GM12875 (cell line): ENCODE results near the gene CABP4.

Experiments
- H3K4me3 ChIP-seq: one replicate; pipeline ENCODE4 v1.5.1; 2011; ENCODE audit warnings: low read depth, low read length, control low read depth
- TF ChIP-seq, protein P1 (sequence below): IDR thresholded peaks from 2 replicates; pipeline ENCODE4 v1.5.1; 2011; ENCODE audit warnings: low read depth, mild to moderate bottlenecking, control low read depth, inconsistent platforms, low read length, moderate library complexity, borderline replicate concordance; ENCODE audit not compliant: insufficient read depth

The CABP4 gene

GRCh38 chr11:67428052-67429001, 26.8 kb upstream of the CABP4 start, which contains the start of gene RPS6KB2:
Gene RPS6KB2, plus strand, starts transcription at chr11:67428494. Its CDS starts 52 bp downstream, at chr11:67428546.
- H3K4me3 ChIP-seq, result peak within 1 kb of the TSS; percentile 97
- TF ChIP-seq, protein P1, sequence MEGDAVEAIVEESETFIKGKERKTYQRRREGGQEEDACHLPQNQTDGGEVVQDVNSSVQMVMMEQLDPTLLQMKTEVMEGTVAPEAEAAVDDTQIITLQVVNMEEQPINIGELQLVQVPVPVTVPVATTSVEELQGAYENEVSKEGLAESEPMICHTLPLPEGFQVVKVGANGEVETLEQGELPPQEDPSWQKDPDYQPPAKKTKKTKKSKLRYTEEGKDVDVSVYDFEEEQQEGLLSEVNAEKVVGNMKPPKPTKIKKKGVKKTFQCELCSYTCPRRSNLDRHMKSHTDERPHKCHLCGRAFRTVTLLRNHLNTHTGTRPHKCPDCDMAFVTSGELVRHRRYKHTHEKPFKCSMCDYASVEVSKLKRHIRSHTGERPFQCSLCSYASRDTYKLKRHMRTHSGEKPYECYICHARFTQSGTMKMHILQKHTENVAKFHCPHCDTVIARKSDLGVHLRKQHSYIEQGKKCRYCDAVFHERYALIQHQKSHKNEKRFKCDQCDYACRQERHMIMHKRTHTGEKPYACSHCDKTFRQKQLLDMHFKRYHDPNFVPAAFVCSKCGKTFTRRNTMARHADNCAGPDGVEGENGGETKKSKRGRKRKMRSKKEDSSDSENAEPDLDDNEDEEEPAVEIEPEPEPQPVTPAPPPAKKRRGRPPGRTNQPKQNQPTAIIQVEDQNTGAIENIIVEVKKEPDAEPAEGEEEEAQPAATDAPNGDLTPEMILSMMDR, result no peak

- TF ChIP-seq, protein P1, result no peak
- H3K4me3 ChIP-seq, result peak overlapping the region; percentile 97
These were observed 26.0 kb upstream of the CABP4 start for GRCh38 chr11:67429038-67429668.

GRCh38 chr11:67429722-67430121, 25.4 kb upstream of the CABP4 start:
- H3K4me3 ChIP-seq, result no peak overlapping the region
- TF ChIP-seq, protein P1, result no peak

GRCh38 chr11:67431346-67432249, 23.6 kb upstream of the CABP4 start:
- H3K4me3 ChIP-seq, result no peak overlapping the region
- TF ChIP-seq, protein P1, result no peak

DNA sequence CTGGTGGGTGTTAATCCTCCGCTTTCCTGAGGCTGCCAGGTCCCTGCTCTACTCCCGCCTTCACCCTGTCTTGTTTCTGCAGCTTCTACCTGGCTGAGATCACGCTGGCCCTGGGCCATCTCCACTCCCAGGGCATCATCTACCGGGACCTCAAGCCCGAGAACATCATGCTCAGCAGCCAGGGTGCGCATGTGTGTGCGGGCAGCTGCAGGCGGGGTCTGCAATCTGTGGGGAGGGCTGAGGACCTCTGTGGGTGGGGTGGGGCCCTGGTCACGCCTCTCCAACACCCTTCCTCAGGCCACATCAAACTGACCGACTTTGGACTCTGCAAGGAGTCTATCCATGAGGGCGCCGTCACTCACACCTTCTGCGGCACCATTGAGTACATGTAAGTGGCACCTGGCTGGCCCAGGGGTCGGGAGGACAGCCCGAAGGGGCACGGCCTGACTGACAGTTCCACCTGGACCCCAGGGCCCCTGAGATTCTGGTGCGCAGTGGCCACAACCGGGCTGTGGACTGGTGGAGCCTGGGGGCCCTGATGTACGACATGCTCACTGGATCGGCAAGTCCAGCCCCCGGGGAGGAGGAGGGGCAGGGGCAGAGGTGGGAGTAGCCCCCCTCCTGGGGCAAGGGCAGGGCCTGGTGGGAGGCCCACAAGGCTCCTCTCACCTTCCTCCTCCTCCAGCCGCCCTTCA, 22.4 kb upstream of the CABP4 start:
- TF ChIP-seq, protein P1, result no peak

More for the DNA sequence above, 22.4 kb upstream of the CABP4 start:
- no peak overlapping the region for H3K4me3 ChIP-seq
